ENCODE data around the gene TBL3. TPM values are rescaled to one million over a fixed set of nuclear protein-coding genes. Genes with fewer than 3 reads are reported as not detected.

TBL3 gene
- total and polyA plus RNA-seq, 11 donors, result 19.3 to 68.7 (median 22.0) TPM

GRCh38 chr16:1982013-1982433, 10.2 kb downstream of the TBL3 start:
- intact Hi-C loops (cut with DNase I), result no loop called here
- Histone ChIP-seq H3K27ac (no peak overlapping the region), H3K36me3 (peaks cover 3 to 38% (median 26%) of the 10 kb centered on the region in 9 donors), H3K4me1 (peaks cover 3 to 43% (median 20%) of the 10 kb centered on the region in 12 donors), H3K9me3 (no peaks in the 10 kb centered on the region), H3K4me3 (no peak overlapping the region), H3K27me3 (peaks cover 7 to 57% (median 36%) of the 10 kb centered on the region in 9 donors)
- TF ChIP-seq POLR2A (IDR thresholded peaks at IDR 0.05), result no peak
- 61 to 71% (median 64%) methylated on average over 5 of the region's 5 CpGs for WGBS, 4 donors
- ATAC-seq (no peak), DNase-seq (no peak)

- peaks cover 7 to 51% (median 28%) of the 10 kb centered on the region in 9 donors for H3K27me3 ChIP-seq
- peaks cover 0 to 28% (median 17%) of the 10 kb centered on the region in 9 donors for H3K36me3 ChIP-seq
- peaks cover 3 to 43% (median 20%) of the 10 kb centered on the region in 12 donors for H3K4me1 ChIP-seq
- no peak for ATAC-seq
- intact Hi-C loops (cut with DNase I), result no loop called here
- TF ChIP-seq CTCF (IDR thresholded peaks at IDR 0.05), result no peak
- TF ChIP-seq POLR2A (IDR thresholded peaks at IDR 0.05), result no peak
- H3K27ac ChIP-seq, result peak overlapping the region; percentile 25 to 88 (median 80)
- 22 to 47% (median 26%) methylated on average over 14 to 19 of the region's 19 CpGs for WGBS, 4 donors
- peak overlapping the region; percentile 59 to 98 (median 86) for H3K4me3 ChIP-seq
- DNase-seq, result no peak
- H3K9me3 ChIP-seq, result no peaks in the 10 kb centered on the region
Measured at GRCh38 chr16:1982991-1983543, 11.2 kb downstream of the TBL3 start.

- TF ChIP-seq CTCF (IDR thresholded peaks at IDR 0.05) (peak in 10 of 12 donors; percentile 6 to 73 (median 48)), POLR2A (IDR thresholded peaks at IDR 0.05) (peak in 1 of 2 donors; percentile 74)
- H3K36me3 ChIP-seq, result peaks cover 0 to 21% (median 13%) of the 10 kb centered on the region in 9 donors
- intact Hi-C loops (cut with DNase I), result loop anchor here in 1 of 10 donors (2.0 kb wide), 1 partner anchor 25 kb away; the partner anchor contains the start of gene ZNF598
- H3K27ac ChIP-seq, result peak within 1 kb of the TSS; percentile 25 to 88 (median 80)
- H3K4me1 ChIP-seq, result peaks cover 3 to 43% (median 20%) of the 10 kb centered on the region in 12 donors
- peak; percentile 92 to 95 (median 93) for DNase-seq
- peaks cover 9 to 51% (median 26%) of the 10 kb centered on the region in 9 donors for H3K27me3 ChIP-seq
- peak; percentile 91 to 96 (median 95) for ATAC-seq
- H3K4me3 ChIP-seq, result peak within 1 kb of the TSS; percentile 59 to 98 (median 86)
- H3K9me3 ChIP-seq, result no peaks in the 10 kb centered on the region
- WGBS, 4 donors, result 0% methylated on average over 30 to 109 of the region's 109 CpGs; no CpG with 5 or more reads in 1 of the 4 donors
Measured at GRCh38 chr16:1983544-1984346, 11.9 kb downstream of the TBL3 start, which contains the start of gene GFER. TSS of gene GFER (plus strand) at chr16:1984193. CDS start at chr16:1984219, 26 bp downstream.

- DNase-seq (no peak), ATAC-seq (peak in 2 of 4 donors; percentile 1 to 20)
- TF ChIP-seq POLR2A (IDR thresholded peaks at IDR 0.05) (no peak), CTCF (IDR thresholded peaks at IDR 0.05) (no peak)
- Histone ChIP-seq H3K36me3 (peaks cover 0 to 20% (median 13%) of the 10 kb centered on the region in 9 donors), H3K4me1 (peaks cover 3 to 39% (median 20%) of the 10 kb centered on the region in 12 donors), H3K27ac (peak overlapping the region in 11 of 12 donors; percentile 62 to 88 (median 80)), H3K27me3 (peaks cover 12 to 51% (median 26%) of the 10 kb centered on the region in 9 donors), H3K4me3 (peak overlapping the region; percentile 59 to 98 (median 86)), H3K9me3 (no peaks in the 10 kb centered on the region)
- 11 to 22% (median 12%) methylated on average over 19 to 58 of the region's 58 CpGs for WGBS, 4 donors
- intact Hi-C loops (cut with DNase I), result loop anchor here in 1 of 10 donors (2.0 kb wide), 1 partner anchor 24 kb away; the partner anchor contains the start of gene ZNF598
Measured at GRCh38 chr16:1984347-1985225, 12.7 kb downstream of the TBL3 start.

Data from heart left ventricle (tissue), 16 donors.